Esophagus (tissue), 2 donors: ENCODE results near the gene DYNC1H1. TPM values are rescaled to one million over a fixed set of nuclear protein-coding genes. Genes with fewer than 3 reads are reported as not detected.

Source experiments
- H3K27ac ChIP-seq, 2 donors: one replicate each; pipeline ENCODE4 v1.5.1; 2013; ENCODE audit warnings: low read depth in 2 of 2, mild to moderate bottlenecking in 2 of 2, inconsistent platforms in 1 of 2, low read length in 1 of 2, moderate library complexity in 1 of 2
- H3K27me3 ChIP-seq, 2 donors: one replicate each; pipeline ENCODE4 v1.6.1; 2013; ENCODE audit warnings: low read length in 2 of 2, control low read depth in 1 of 2, mild to moderate bottlenecking in 1 of 2; ENCODE audit not compliant: insufficient read depth in 2 of 2, control insufficient read depth in 1 of 2
- H3K36me3 ChIP-seq, 2 donors: one replicate each; pipeline ENCODE4 v1.6.1; 2013; ENCODE audit warnings: low read length in 1 of 2; ENCODE audit not compliant: control insufficient read depth in 2 of 2, insufficient read depth in 2 of 2
- H3K4me1 ChIP-seq, 2 donors: one replicate each; pipeline ENCODE4 v1.6.1; 2013; ENCODE audit warnings: low read length in 1 of 2; ENCODE audit not compliant: control insufficient read depth in 2 of 2, insufficient read depth in 2 of 2
- H3K4me3 ChIP-seq, 2 donors: one replicate each; pipeline ENCODE4 v1.5.1; 2013; ENCODE audit warnings: low read length in 2 of 2, mild to moderate bottlenecking in 2 of 2, low read depth in 1 of 2, moderate library complexity in 1 of 2
- H3K9me3 ChIP-seq, 2 donors: one replicate each; pipeline ENCODE4 v1.6.1; 2013; ENCODE audit warnings: mild to moderate bottlenecking in 2 of 2, low read depth in 1 of 2, low read length in 1 of 2, moderate library complexity in 1 of 2; ENCODE audit not compliant: control insufficient read depth in 2 of 2, insufficient read depth in 1 of 2
- WGBS, 2 donors: extraction: QIAGEN DNeasy Blood & Tissue Kit; methylation state at CpG; one replicate each; pipeline ENCODE4 v1.1.7; 2013; 5-methylcytosine and 5-hydroxymethylcytosine counted together
- polyA plus RNA-seq, 2 donors: library from polyadenylated mRNA; stranded (reverse); fragments of 200-250 nt; gene quantifications; one replicate each; pipeline ENCODE4 v1.2.3, GENCODE V29; 2013
- donor health status: healthy with polysubstance abuse.
- donor health status: Bipolar disorder and iron deficiency.

The DYNC1H1 gene
- polyA plus RNA-seq, 2 donors, result 115 to 116 TPM

GRCh38 chr14:102037686-102038085 is 73.3 kb downstream of the DYNC1H1 start:
- Histone ChIP-seq H3K9me3 (no peaks in the 10 kb centered on the region), H3K27ac (no peak overlapping the region), H3K4me3 (no peak overlapping the region), H3K4me1 (no peaks in the 10 kb centered on the region), H3K27me3 (no peaks in the 10 kb centered on the region), H3K36me3 (peaks cover 55 to 66% of the 10 kb centered on the region in 2 donors)
- WGBS, 2 donors, result 50 to 62% methylated on average over 1 of the region's 1 CpG

GRCh38 chr14:102039157-102039556 is 74.8 kb downstream of the DYNC1H1 start:
- no peak overlapping the region for H3K27ac ChIP-seq
- H3K4me1 ChIP-seq, result no peaks in the 10 kb centered on the region
- peaks cover 48 to 62% of the 10 kb centered on the region in 2 donors for H3K36me3 ChIP-seq
- no peaks in the 10 kb centered on the region for H3K9me3 ChIP-seq
- no peaks in the 10 kb centered on the region for H3K27me3 ChIP-seq
- no peak overlapping the region for H3K4me3 ChIP-seq
- 93 to 95% methylated on average over 15 to 16 of the region's 16 CpGs for WGBS, 2 donors

GRCh38 chr14:102040153-102040552 is 75.8 kb downstream of the DYNC1H1 start:
- H3K27ac ChIP-seq, result no peak overlapping the region
- no peaks in the 10 kb centered on the region for H3K4me1 ChIP-seq
- peaks cover 48 to 66% of the 10 kb centered on the region in 2 donors for H3K36me3 ChIP-seq
- H3K27me3 ChIP-seq, result no peaks in the 10 kb centered on the region
- 93 to 94% methylated on average over 13 of the region's 13 CpGs for WGBS, 2 donors
- H3K4me3 ChIP-seq, result no peak overlapping the region
- H3K9me3 ChIP-seq, result no peaks in the 10 kb centered on the region

GRCh38 chr14:102042699-102043098 is 78.3 kb downstream of the DYNC1H1 start:
- H3K36me3 ChIP-seq, result peaks cover 50 to 53% of the 10 kb centered on the region in 2 donors
- peaks cover 0 to 4% of the 10 kb centered on the region in 2 donors for H3K4me1 ChIP-seq
- H3K27me3 ChIP-seq, result no peaks in the 10 kb centered on the region
- H3K9me3 ChIP-seq, result no peaks in the 10 kb centered on the region
- H3K4me3 ChIP-seq, result no peak overlapping the region
- WGBS, 2 donors, result 92 to 93% methylated on average over 9 of the region's 9 CpGs
- no peak overlapping the region for H3K27ac ChIP-seq

- Histone ChIP-seq H3K27me3 (no peaks in the 10 kb centered on the region), H3K9me3 (no peaks in the 10 kb centered on the region), H3K27ac (no peak overlapping the region), H3K4me3 (no peak overlapping the region), H3K36me3 (peaks cover 50 to 60% of the 10 kb centered on the region in 2 donors), H3K4me1 (peaks cover 0 to 4% of the 10 kb centered on the region in 2 donors)
- 86% methylated on average over 22 of the region's 22 CpGs for WGBS, 2 donors
Measured at GRCh38 chr14:102043251-102044025, 79.1 kb downstream of the DYNC1H1 start.

GRCh38 chr14:102044566-102044965 is 80.2 kb downstream of the DYNC1H1 start:
- no peak overlapping the region for H3K27ac ChIP-seq
- 85 to 89% methylated on average over 13 of the region's 13 CpGs for WGBS, 2 donors
- H3K4me3 ChIP-seq, result no peak overlapping the region
- H3K4me1 ChIP-seq, result peaks cover 0 to 4% of the 10 kb centered on the region in 2 donors
- H3K27me3 ChIP-seq, result no peaks in the 10 kb centered on the region
- H3K36me3 ChIP-seq, result peaks cover 45 to 61% of the 10 kb centered on the region in 2 donors
- no peaks in the 10 kb centered on the region for H3K9me3 ChIP-seq

GRCh38 chr14:102046337-102047278 is 82.2 kb downstream of the DYNC1H1 start:
- H3K4me3 ChIP-seq, result no peak overlapping the region
- H3K4me1 ChIP-seq, result peaks cover 0 to 4% of the 10 kb centered on the region in 2 donors
- H3K9me3 ChIP-seq, result no peaks in the 10 kb centered on the region
- no peaks in the 10 kb centered on the region for H3K27me3 ChIP-seq
- 42 to 48% methylated on average over 19 to 23 of the region's 23 CpGs for WGBS, 2 donors
- H3K36me3 ChIP-seq, result peaks cover 35 to 61% of the 10 kb centered on the region in 2 donors
- no peak overlapping the region for H3K27ac ChIP-seq

- Histone ChIP-seq H3K27ac (no peak overlapping the region), H3K36me3 (peaks cover 28 to 54% of the 10 kb centered on the region in 2 donors), H3K4me3 (no peak overlapping the region), H3K27me3 (no peaks in the 10 kb centered on the region), H3K9me3 (no peaks in the 10 kb centered on the region), H3K4me1 (peaks cover 0 to 4% of the 10 kb centered on the region in 2 donors)
- 92 to 94% methylated on average over 33 of the region's 33 CpGs for WGBS, 2 donors
Measured at GRCh38 chr14:102047808-102048540, 83.6 kb downstream of the DYNC1H1 start.
